ENCODE results near the gene BATF.

GRCh38 chr14:75494896-75495295 is 27.4 kb upstream of the BATF start:
- TF ChIP-seq POLR2A (IDR thresholded peaks at IDR 0.05; ENCODE audit: low read depth) = no peak
- TF ChIP-seq CTCF (IDR thresholded peaks at IDR 0.05) = no peak

Measured in esophagus muscularis mucosa (tissue), 3 donors.